ENCODE data around the gene IER5.
"Not testable (repeated sequence)": the region's sequence is repeated elsewhere in the genome, so short reads cannot be mapped to it uniquely, and the experiment has no call there.

IER5 gene

DNA sequence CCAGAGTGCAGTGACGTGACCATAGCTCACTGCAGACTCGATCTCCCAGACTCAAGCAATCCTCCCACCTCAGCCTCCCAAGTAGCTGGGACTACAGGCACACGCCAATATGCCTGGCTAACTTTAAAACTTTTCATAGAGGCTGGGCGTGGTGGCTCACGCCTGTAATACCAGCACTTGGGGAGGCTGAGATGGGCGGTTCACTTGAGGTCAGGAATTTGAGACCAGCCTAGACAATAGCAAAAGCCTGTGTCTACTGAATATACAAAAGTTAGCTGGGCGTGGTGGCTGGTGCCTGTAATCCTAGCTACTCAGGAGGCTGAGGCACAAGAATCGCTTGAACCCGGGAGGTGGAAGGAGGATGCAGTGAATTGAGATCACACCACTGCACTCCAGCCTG is 27.5 kb downstream of the IER5 start:
- not testable (repeated sequence) for DNase-seq

DNA sequence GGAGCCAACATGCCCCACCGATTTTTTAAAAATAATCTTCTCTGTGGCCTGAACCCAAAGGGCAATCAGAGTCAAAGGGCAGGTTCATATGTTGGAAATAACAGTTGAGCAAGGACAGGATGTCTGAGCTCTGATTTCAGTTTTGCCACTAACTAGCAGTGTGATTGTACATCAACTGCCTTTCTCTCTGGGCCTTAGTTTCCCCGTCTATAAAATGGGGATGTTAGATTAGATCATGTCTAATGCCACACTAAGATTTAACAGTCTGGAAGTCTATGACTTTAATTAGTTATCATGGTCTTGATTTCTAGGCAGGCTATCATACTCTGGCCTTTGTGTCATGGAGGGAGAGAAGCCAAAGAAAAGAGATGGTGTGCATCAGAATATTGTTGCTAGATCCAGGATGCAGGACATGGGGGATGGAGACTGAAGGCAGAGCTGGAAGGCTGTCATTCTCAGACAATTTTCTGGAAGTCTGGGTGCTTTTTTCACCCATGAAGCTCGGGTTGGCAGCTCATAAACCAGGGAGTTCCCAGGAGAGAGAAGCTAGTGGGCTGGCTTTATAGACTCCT is 28.4 kb downstream of the IER5 start:
- DNase-seq = no peak

GRCh38 chr1:181117648-181118449 is 29.3 kb downstream of the IER5 start:
- no peak for DNase-seq

- DNase-seq = no peak
These were observed 30.8 kb downstream of the IER5 start for GRCh38 chr1:181119093-181119989.

GRCh38 chr1:181120924-181121323 is 32.4 kb downstream of the IER5 start:
- DNase-seq = no peak

DNA sequence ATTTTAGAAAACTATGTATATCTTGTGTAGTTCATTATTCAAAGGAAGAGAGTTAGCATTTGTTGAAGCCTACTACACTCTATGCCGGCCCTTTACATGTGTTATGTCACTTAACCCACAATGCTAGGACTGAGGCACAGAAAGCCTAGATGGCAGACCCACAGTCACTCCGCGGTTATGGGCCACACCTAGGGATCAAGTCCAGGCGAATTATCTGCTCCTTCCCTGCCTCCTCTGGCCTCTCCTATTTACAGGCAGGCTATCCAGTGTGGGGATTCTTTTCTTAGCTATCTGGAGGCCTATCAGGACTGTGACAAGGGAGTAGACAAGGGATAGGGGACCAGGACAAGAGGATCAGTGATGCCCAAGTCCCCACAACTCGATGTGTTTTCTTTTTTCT is 33.0 kb downstream of the IER5 start:
- DNase-seq = no peak

DNA sequence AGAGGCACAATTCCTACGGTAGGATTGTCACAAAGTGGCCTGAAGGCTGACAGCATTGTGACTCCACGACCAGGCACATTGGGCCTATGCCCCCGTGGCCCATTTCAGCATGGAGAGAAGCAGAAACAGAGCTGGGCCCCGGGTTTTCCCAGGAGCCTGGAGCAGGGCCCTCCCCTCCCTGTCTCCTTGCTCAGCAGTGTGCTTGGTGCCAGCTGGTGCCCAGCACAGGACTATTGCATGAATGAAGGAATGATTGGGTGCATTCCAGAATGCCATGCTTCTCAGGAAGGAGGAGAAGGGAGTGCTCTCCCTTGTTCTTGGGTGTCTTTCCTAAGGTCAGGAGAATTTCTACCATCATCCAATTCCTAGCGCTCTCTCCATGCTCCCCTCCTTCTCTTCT is 33.7 kb downstream of the IER5 start:
- no peak for DNase-seq

DNA sequence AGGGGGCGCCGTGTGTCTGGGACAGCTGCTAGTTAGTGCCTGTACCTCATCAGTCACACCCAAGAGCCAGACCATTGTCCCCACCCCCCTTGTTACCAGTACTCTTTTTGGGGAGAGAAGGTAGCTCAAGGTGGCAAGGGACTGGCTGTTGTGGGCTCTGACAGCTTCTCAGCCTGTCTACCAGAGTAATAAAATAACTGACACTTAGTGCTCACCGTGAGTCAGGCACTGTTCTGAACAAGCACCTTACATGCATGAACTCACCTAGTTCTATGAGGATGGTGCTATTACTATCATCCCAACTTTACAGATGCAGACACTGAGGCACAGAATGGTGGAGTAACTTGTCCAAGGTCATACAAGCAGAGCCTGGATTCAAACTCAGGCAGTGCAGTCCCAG is 34.7 kb downstream of the IER5 start:
- no peak for DNase-seq

DNA sequence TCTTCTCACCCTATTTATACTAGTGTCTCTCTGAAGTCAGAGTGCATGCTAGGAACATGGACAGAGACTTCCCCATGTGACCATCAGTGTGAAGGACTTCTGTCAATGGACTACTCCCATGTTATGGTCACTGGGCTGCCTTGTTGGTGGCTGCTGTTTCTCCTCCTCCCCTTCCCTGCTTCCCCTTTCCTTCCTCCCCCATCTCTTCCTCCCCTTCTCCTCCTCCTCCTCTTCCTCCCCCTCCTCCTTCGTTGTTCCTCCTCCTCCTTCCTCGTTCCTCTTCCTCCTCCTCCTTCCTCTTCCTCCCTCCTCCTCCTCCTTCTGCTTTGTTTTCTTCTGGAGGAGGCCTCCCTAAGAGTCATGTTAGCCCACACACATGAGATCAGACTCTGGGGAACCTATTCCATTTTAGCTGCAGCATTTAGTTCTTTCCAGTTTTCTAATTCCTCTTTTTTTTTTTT is 35.8 kb downstream of the IER5 start:
- DNase-seq = no peak

GRCh38 chr1:181126289-181126688 is 37.8 kb downstream of the IER5 start:
- no peak for DNase-seq

DNA sequence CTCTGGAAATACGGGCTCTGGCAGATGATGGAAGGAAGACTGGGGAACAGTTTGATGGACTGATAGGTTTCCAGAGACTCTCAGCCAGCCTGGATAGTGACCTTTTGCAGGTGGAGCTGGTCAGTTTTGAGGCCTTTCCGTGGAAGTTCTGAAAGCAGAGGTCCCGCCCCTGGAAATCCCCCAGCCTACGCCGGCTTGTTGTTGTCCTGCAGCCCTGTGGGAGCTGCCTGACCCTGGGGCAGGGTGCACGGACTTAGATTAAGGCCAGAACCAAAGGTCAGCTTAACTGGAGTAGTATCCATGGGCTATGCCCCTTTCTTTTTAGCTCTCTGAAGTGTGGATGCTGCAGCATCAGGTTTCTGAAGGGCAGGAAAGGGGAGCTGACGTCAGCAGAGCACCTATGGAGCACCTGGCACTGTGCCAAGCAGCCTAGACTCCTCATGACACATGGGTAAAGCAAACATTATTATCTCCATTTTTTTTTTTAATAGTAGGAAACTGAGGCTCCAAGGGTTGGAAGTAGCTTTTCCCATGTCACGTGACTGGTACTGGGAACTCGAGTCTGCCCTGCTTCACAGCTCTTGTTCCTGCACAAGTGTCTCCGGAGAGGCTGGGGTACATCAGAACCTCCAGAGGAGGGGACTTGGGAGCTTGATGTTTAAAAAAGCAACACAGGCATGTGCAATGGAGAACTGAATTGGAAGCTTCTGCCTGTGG is 38.5 kb downstream of the IER5 start:
- no peak for DNase-seq

DNA sequence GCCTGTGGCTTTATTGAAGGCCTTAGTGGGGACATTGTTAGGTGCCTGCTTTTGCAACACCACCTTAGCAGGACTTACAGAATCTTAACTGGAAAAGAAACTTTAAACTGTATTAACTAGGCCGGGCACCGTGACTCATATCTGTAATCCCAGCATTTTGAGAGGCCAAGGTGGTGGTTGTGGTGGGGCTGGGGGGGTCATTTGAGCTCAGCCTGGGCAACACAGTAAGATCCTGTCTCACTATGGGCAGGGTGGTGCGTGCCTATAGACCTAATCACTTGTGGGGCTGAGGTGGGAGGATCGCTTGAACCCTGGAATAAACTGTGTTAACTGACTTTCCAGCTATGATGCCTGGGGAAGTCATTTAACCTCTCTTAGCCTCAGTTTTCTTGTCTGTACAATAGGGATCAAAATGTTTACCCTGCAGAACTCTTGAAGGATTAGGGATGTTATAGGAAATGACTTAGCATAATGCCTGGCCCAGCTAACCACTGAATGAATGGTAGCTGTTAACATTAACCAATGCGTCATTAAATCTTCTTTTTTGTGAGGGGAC is 39.5 kb downstream of the IER5 start:
- DNase-seq = no peak

GRCh38 chr1:181128592-181129497 is 40.3 kb downstream of the IER5 start:
- DNase-seq = no peak

- no peak for DNase-seq
These were observed 41.5 kb downstream of the IER5 start for GRCh38 chr1:181129771-181130606.

DNA sequence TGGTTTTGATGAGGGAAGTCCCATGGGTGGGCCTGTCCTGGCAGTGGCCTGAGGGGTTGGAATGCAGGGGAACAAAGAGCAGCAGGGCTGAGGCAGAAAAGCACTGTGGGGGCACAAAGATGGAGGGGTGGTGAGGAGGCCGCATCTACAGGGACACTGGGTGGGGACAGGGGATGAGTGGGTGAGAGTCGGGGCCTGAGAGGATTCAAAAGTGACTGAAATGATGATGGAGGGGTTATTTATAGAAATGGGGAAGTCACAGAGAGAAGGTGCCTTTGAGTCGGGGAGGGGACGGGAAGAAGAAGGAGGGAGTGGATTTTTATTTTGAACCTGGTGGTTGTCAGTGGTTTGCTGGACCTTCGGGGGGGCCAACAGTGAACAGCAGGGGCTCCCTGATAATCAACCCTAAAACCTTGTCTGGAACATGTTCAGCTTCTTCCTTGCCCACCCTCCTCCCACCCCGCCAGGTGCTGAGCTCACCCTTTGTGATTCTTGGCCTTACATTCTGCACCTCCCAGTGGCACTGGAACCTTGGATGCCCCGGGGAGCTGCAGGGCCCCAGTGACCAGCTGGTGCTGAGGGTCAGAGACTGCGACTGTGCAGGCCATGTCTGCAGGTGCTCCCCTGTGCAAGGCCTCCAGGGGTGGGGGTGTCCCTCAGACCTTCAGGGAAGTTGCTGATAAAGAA is 42.9 kb downstream of the IER5 start:
- DNase-seq = no peak

GRCh38 chr1:181133441-181133951 is 45.0 kb downstream of the IER5 start:
- no peak for DNase-seq

- DNase-seq = no peak
These were observed 45.5 kb downstream of the IER5 start for GRCh38 chr1:181133969-181134418.

DNA sequence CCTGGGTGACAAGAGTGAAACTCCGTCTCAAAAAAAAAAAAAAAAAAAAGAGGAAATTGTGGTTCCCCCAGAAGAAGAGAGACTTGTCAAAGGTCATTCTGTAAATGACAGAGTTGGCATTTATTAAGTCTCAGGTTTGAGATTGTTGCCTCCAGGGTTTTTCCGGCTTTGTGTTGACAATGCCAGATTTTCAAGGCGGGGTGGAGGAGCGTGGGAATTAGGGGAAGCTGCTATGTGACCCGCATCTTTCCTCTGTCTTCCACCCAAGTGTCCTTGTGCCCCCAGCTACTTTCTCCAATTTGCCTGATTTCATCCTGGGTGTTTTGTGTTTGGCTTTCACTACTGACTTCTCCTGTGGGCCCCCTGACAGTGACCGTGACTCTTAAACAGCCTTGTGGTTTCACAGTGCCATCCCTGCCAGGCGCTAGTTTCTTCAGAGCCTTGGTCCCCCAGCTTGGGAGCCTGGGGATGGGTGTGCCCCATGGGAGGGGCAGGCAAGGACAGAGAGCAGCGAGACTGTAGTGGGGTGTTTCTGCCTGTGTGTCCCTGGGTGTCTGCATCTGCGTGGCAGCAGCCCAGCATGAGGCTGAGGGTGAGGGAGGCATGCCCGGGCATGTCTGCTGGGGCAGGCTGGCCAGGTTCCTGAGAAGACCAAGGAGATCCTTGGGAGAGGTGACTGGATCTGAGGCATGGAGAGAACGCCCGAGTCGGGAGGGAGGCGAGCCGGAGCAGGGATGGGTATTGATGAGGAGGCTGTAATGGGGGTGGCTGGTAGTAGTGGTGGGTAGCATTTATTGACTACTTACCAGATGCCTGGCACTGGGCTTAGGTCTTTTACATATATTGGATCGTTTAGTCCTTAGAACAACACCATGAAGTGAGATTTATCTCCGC is 46.3 kb downstream of the IER5 start:
- peak; percentile 30 for DNase-seq

- DNase-seq = peak; percentile 43
These were observed 46.9 kb downstream of the IER5 start for GRCh38 chr1:181135437-181135731.

All from CD4-positive, alpha-beta T cell treated with Interleukin-10 for 1 hour (primary cell).